RCC 7860 (cell line): ENCODE results near the gene ZSWIM3.

Experiments used
- DNase-seq: peaks from one replicate; pipeline ENCODE4 v3.0.0-alpha.2; 2015; ENCODE audit warnings: low spot score
- FAIRE-seq: peaks from 2 replicates; lab custom pipeline; 2012; peaks lifted over from hg19 to GRCh38; lab: Jason Lieb, UNC

The ZSWIM3 gene

DNA sequence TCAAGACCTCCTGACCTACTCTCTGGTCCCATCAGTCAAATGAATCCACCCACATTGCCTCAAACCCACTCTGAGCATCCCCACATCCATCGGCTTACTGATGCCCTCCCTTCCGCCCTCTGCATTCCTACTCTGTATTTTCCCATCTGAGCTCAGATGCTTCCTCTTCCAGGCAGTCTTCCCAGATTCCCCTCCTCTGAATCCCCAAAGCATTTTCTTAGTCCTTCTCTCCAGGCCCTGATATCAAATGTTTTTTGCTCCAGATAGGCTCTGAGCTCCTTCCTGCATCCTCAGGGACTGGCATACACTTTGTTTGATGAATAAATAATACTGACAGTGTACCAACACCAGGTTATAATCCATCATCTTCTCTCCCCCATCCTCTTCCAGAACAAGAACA is 50.7 kb downstream of the ZSWIM3 start:
- DNase-seq (no peak), FAIRE-seq (no peak)

DNA sequence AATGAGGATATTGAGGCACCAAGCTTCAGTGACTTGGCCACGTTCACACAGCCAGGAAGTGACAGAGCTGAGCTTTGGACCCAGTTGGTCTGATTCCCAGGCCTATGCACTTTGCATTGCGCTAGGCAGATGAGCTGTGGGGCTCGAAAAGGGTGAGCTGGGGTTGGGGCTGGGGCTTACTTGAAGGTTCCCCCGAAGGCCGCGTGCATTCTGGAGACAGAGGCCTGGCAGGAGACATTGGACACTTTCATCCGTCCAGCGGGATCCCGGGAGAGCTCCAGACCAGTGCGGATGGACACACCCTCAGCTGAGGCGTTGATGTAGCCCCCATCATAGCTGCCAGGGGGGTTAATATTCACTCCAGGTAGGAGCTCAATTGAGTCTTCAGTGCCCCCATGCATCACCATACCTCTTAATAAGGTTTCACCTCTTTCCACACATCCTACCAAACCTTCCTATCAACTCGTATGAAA is 52.0 kb downstream of the ZSWIM3 start:
- DNase-seq: no peak
- no peak for FAIRE-seq

DNA sequence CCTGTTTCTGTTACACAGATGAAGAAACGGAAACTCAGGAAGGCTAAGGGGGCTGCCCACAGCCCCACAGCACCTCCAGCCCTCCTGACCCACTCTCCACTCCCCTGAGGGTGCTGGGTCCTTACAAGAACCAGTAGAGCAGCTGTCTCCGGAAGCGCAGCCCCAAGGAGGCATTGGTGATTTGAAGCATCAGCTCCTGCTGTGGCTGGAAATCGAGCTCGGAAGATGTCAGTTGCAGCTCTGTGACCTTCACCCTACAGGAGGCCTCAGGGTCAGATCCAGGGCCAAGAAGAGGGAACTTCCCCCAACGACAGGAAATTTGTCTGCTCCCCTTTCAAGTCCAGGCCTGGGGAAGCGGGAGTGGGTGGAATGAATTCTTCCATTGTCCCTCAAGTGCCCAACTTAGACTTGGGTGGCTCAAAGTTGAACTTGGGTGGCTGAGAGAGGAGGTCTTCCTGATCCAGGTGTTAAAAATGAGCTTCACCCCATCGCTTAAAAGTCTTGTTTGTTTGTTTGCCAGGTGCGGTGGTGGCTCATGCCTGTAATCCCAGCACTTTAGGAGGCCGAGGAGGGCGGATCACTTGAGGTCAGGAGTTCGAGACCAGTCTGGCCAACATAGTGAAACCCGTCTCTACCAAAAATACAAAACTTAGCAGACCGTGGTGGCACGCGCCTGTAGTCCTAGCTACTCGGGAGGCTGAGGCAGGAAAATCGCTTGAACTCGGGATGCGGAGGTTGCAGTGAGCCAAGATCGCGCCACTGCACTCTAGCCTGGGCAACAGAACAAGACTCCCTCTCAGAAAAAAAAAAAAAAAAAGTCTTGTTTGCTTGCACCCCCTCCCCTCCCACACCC is 52.6 kb downstream of the ZSWIM3 start:
- FAIRE-seq: no peak
- no peak for DNase-seq

DNA sequence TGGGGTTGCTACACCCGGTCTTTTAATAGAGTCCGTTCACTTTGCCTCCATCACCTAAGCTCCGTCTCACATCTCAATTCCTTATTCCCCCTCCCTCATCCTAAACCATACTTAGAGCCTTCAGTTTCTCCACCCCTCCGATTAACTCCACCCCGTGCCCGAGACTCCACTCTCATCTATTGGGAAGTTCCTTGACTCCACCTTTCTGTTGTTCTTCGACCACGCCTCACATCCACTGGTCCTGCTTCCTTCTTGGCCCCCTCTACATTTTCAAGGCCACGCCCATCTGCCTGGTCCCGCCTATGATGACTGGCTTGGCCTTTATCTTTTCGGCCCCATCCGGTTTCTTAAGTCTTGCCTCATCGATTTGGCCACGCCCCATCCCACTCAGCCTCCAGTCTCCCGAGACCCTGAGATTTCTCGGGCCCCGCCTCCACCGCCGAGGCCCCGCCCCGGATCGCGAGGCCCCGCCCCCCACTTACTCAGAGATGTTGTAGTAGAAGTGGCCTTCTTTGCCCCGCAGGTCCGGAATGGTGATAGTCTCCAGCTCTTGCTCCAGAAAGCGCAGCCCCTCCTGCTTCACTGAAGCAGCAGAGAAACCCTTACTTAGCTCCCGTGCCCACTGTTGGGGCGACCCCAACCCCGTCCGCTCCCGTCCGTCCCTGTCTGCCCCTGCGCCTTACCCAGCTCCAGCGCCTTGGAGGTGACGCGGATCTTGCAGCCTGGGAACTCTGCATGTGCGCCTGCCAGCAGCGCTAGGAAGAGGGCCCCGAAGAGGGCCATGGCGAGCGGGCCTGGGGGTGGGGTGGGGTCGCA is 53.5 kb downstream of the ZSWIM3 start:
- DNase-seq (peak; percentile 65), FAIRE-seq (no peak)

DNA sequence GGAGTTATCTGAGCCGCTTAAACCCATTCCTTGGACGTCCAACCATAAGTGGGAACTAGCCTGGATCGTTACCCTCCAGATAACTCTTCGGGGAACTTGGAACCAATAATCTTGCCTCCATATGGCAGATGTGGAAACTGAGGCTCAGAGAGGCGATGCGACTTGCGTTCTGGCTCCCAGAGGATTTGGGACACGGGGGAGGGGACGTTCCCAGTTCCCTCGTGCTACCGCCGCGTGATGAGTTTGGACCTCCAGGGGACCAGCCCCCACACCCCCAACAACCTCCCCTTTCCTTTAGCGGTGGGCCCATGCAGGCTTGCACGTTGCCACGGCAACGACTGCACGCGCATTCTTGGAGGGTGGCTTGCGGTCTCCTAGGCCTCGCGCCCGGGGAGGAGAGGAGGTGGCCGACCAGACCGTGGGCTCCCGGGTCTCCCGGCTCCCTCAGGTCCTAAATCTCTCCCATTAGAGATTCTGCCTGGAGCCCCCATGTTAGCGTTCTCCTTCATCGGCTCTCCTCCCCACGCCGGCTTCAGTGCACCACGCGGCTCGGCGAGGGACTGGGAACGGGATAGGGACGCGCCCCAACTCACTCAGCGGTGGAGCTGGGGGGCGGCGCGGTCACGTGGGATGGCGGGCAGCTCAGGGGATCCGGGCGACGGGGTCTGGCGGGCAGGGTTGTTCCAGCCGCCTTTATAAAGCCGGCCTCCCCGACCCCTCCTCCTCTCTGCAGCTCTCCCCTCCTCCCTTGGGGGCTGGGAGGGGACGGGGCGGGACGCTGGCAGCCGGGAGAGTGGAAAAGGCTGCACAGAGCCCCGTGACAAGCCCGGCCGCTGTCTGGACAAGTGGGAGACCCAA is 54.3 kb downstream of the ZSWIM3 start, which contains the start of gene PLTP:
PLTP (minus strand) TSS at position 670 of the 858 bp plus-strand sequence. CDS start 703 bp downstream, outside the sequence.
- DNase-seq: no peak

DNA sequence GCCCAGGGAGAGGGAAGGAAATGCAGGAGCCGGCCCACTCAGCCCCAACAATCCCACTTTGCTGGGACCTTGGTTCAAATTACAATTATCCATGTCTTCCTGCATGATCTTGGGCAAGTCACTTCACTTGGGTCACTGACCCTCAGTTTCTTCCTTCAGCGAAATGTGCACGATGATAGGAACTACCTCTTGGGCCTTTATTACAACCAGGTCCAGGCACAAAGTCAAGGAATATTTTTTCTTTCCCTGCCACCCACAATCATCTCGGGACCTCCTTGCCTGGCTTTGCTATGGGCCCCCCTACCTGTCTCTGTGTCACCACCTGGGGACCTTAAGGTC is 54.9 kb downstream of the ZSWIM3 start:
- DNase-seq (no peak), FAIRE-seq (no peak)

More for the DNA sequence above, 54.3 kb downstream of the ZSWIM3 start, which contains the start of gene PLTP:
- FAIRE-seq: no peak

DNA sequence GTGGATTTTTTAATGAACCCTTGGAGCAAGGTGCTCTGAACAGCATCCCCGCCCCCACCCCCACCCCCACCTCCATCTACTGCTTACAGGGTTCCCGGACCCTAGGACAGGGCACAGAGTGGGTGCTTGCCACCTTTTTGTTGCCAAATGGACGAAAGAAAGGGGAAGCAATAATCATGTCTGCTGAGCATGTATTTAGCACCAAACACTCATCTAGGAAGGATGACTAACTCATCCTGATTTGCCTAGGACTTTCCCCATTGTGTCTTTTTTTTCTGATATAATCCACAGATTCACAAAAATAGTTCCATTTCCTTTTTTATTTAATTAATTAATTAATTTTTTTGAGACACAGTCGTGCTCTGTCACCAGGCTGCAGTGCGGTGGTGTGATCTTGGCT is 55.7 kb downstream of the ZSWIM3 start:
- no peak for FAIRE-seq
- no peak for DNase-seq

DNA sequence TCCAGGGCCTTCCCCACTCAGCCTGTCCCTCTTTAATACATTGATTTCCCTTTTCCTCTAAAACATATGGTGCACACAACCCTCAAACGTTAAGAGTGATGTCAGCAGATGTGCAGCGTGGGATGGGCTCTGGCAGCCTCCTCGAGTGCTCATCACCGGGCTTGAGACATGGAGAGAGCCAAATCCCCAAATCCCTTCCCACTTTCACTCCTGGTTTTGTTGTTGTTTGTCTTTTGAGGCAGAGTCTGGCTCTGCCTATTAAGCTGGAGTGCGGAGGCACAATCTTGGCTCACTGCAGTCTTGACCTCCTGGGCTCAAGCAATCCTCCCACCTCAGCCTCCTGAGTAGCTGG is 60.4 kb downstream of the ZSWIM3 start:
- no peak for DNase-seq
- no peak for FAIRE-seq

DNA sequence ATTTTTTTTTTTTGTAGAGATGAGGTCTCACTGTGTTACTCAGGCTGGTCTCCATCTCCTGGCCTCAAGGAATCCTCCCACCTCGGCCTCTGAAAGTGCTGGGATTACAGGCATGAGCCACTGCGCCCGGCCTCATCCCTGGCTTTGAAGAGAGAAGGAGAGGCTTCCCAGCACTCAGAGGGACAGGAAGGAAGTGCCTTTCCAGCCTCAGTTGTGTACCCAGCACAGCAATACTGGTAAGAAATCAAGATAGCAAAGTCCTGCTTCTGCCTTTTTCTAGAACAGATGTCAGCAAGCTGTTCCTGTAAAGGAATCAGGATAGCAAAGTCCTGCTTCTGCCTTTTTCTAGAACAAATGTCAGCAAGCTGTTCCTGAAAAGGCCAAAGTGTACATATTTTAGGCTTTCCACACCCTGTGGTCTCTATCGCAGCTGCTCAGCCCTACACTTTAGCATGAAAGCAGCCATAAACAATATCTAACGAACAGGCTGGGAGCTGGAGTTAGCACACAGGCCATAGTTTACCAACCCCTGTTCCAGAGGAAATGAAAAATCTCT is 60.8 kb downstream of the ZSWIM3 start:
- no peak for DNase-seq
- FAIRE-seq: no peak

DNA sequence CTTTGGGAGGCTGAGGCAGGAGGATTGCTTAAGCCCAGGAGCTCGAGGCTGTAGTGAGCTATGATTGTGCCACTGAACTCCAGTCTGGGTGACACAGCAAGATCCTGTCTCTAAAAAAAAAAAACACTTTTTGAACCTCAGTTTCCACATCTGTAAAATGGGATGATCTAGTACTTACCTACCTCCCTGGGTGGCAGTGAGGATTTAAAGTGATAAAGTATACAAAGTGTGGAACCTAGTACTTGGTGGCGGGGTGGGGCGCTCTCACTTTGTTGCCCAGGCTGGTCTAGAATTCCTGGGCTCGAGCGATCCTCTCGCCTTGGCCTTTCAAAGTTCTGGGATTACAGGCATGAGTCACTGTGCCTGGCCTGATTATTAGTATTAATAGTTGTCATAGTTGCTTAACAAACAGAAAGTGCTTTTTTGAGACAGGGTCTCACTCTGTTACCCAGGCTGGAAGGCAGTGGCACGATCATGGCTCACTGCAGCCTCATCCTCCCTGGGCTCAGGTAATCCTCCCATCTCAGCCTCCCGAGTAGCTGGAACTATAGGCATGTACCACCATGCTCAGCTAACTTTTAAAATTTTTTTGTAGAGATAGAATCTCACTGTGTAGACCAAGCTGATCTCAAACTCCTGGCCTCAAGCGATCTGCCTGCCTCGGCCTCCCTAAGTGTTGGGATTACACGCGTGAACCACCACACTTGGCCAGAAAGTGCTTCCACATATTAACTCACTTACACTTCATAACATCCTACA is 61.5 kb downstream of the ZSWIM3 start:
- FAIRE-seq (no peak), DNase-seq (no peak)

DNA sequence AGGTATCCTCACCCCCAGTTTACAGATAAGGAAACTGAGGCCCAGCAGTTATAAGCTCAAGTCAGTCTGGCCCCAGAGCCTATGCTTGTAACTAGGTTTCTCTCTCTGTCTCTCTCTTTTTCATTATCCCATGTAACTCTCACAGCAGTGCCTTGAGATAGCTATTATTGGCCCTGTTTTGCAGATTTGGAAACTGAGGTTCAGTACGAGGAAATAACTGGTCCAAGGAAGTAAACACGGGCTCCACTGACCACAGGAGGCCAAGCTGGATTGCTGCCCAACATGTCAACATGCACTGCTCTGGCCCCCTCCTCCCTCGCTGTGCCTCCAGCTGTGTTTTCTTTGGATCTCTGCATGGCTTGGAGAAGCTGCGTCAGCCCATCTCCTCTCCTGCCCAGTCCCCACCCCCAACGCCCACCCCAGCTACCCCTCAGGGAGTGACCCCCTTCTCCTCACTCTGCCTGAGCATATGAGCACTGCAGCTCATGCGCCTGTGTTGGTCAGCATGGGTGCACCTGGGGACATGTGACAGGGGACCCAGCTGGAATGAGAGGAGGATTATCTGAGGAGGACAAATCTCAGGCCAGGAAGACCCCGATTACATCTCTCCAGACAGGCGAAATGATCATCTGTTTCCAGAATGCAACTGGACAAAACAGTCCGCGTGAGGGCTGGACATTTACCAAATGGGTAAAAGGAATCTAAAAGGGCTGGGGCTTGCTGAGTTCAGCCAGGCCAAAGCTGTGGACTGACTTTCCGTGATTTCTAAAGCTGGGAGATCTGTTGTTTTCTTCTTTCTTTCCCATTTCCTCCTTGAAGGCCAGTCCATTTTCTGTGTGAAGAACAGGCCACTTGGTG is 62.4 kb downstream of the ZSWIM3 start:
- DNase-seq (no peak), FAIRE-seq (no peak)

DNA sequence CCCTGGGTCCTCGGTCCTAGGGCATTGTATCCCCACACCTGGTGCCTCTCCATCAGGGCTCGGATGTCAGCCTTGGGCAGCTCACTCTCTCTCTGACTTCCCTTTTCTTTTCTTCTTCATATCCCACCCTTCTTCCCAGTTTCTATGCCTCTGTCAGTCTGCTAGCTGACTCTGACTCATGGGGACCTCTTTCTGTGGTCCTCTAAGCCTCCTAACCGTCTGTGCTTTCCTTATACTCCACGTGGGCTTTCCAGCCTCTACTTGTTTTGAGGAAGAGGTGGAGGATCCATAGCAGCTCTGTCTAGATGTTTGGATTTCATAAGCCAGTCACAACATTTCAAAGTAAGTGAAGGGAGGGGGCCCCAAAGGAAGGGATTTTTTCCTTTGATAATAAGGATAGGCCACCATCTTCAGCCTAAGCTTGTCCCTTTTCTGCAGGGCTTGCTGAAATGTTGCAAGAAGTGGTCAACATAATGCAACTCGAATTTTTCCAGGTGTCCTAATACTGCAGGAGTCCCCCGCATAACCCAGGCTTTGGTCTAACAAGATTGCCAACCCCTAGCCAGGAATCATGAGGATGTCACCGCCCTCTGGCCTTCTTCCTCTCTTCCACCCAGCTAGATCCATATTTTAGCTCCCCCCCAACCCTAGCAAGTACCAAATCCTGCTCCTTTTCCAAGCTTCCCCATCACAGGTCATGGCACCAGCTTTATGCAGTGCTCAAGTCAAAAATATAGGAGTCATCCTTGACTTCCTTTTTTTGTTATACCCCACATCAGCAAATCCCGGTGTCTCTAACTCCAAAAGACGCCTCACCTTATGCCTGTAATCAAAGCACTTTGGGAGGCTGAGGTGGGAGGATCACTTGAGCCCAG is 63.3 kb downstream of the ZSWIM3 start:
- DNase-seq: no peak
- FAIRE-seq: no peak

DNA sequence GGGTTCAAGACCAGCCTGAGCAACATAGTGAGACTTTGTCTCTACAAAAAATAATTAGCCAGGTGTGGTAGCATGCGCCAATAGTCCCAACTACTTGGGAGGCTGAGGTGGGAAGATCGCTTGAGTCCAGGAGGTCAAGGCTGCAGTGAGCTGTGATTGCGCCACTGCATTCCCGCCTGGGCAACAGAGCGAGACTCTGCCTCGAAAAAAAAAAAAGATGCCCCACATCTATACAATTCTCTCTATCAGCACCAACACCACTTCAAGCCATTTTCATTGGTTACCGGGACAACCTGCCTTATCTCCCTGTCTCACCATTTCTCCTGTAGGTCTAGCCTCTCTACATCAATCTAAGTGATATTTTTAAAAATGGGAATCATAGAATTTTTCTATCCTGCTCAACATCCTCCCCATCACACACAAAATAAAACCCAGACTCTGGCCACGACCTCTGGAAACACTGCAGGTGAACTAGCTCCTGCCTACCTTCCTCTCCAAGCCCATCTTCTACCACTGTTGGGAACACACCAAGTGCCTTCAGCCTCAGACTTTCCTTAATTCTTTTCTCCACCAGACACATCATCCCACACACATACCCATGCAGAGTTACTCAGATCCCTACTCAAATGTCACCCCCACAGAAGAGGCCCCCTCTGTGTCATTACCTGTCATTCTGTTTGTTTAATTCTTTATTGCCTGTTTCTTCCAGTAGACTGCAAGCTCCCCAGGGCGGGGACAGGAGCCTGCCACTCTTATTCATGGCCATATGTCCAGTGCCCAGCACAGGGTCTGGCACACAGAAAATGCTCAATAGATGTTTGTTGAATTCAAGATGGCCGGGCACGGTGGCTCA is 64.1 kb downstream of the ZSWIM3 start:
- DNase-seq (no peak), FAIRE-seq (no peak)

DNA sequence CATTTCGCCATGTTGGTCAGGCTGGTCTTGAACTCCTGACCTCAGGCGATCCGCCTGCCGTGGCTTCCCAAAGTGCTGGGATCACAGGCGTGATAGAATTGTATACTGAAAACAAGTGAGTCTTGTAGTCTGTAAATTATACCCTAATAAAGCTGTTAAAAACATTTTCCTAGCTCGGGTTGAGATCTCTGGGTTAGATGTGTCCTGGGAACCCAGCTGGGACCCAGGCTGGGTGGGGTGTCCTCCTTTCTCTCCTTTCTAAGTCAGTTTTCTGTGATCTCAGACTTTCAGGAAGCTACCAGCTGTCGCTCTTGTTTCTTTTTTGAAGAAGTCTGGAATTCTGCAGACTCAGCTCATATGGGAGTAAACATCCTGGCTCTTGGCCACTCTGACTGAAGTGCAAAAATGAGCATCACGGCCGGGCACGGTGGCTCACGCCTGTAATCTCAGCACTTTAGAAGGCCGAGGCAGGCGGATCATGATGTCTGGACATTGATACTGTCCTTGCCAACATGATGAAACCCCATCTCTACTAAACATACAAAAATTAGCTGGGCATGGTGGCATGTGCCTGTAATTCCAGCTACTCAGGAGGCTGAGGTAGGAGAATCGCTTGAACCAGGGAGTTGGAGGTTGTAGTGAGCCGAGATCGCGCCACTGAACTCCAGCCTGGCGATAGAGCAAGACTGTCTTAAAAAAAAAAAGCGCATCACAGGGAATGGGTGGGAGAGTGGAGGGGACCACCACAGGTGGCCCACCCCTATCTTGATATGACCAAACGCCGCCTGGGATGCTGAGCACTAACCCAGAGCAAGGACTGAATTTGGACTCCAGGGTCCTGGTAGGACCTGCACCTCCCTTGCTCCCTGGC is 67.2 kb downstream of the ZSWIM3 start:
- no peak for FAIRE-seq
- no peak for DNase-seq

DNA sequence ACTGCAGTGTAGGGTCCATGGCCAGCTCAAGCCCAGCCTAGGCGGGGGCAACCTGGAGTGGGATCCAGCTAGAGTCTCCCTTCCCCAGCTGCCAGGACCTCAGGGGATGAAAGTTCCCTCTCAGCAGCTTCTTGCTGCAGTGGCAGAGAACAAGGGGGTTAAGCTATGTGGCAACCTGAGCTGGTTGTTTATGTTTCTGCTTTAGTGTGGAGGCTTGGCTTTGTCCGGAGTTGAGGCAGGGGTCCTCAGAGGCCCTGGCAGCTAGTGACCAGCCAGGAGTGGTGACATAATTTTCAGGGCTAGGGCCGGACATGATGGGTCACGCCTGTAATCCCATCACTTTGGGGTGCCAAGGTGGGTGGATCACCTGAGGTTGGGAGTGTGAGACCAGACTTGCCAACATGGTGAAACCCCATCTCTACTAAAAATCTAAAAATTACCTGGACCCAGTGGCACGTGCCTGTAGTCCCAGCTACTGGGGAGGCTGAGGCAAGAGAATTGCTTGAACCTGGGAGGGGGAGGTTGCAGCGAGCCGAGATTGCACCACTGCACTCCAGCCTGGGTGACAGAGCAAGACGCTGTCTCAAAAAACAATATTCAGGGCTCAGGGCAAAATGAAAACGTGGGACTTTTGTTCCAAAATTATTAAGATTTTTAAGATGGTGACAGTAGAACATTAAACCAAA is 68.5 kb downstream of the ZSWIM3 start:
- DNase-seq (no peak), FAIRE-seq (no peak)

DNA sequence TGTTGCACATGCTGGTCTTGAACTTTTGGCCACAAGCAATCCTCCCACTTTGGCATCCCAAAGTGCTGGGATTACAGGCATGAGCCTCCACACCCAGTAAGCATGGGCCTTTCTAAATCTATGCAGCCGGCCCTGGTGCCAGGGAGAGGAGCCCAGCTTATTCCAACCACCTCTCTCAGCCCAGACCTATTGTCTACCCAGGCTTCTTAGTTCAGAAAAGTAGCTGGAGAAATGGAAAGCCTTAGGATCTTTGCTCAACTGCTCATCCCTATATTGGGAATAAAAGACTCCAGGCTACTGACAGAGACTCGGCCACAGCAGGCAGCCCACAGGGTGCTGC is 69.3 kb downstream of the ZSWIM3 start:
- FAIRE-seq (no peak), DNase-seq (no peak)
